ENCODE data around the gene TMEM59.
A peak's percentile ranks its signal among the peaks of the same experiment; 100 is the strongest.
"Not testable (repeated sequence)": the region's sequence is repeated elsewhere in the genome, so short reads cannot be mapped to it uniquely, and the experiment has no call there.

TMEM59 gene

GRCh38 chr1:54053745-54054437 is 887 bp upstream of the TMEM59 start:
- peak overlapping the region; percentile 93 for H3K4me3 ChIP-seq (ENCODE audit: low read depth, low read length)
- in situ Hi-C loops (cut with HindIII; ENCODE audit: low sequenced_read_pairs): no loop called here
- TF ChIP-seq CTCF (IDR thresholded peaks at IDR 0.05; ENCODE audit: low read depth, low read length): no peak
- DNase-seq (ENCODE audit: low read depth, low spot score): peak; percentile 20

GRCh38 chr1:54052431-54052933 is 522 bp downstream of the TMEM59 start:
- H3K4me3 ChIP-seq (ENCODE audit: low read depth, low read length): peak overlapping the region; percentile 93
- DNase-seq (ENCODE audit: low read depth, low spot score): peak; percentile 59
- no peak for TF ChIP-seq CTCF (IDR thresholded peaks at IDR 0.05; ENCODE audit: low read depth, low read length)
- in situ Hi-C loops (cut with HindIII; ENCODE audit: low sequenced_read_pairs): no loop called here

- in situ Hi-C loops (cut with HindIII; ENCODE audit: low sequenced_read_pairs): no loop called here
- no peak for TF ChIP-seq CTCF (IDR thresholded peaks at IDR 0.05; ENCODE audit: low read depth, low read length)
- peak overlapping the region; percentile 93 for H3K4me3 ChIP-seq (ENCODE audit: low read depth, low read length)
- peak; percentile 14 for DNase-seq (ENCODE audit: low read depth, low spot score)
Measured at GRCh38 chr1:54051933-54052430, 1.0 kb downstream of the TMEM59 start.

GRCh38 chr1:54050435-54050834 is 2.6 kb downstream of the TMEM59 start:
- DNase-seq (ENCODE audit: low read depth, low spot score); H3K4me3 ChIP-seq (ENCODE audit: low read depth, low read length); in situ Hi-C loops (cut with HindIII; ENCODE audit: low sequenced_read_pairs): not testable (repeated sequence)

- TF ChIP-seq CTCF (IDR thresholded peaks at IDR 0.05; ENCODE audit: low read depth, low read length): no peak
- in situ Hi-C loops (cut with HindIII; ENCODE audit: low sequenced_read_pairs): no loop called here
- DNase-seq (ENCODE audit: low read depth, low spot score): no peak
- no peak overlapping the region for H3K4me3 ChIP-seq (ENCODE audit: low read depth, low read length)
Measured at GRCh38 chr1:54047384-54048305, 5.4 kb downstream of the TMEM59 start.

GRCh38 chr1:54046671-54047383 is 6.2 kb downstream of the TMEM59 start:
- H3K4me3 ChIP-seq (ENCODE audit: low read depth, low read length): no peak overlapping the region
- peak; percentile 19 for DNase-seq (ENCODE audit: low read depth, low spot score)
- TF ChIP-seq CTCF (IDR thresholded peaks at IDR 0.05; ENCODE audit: low read depth, low read length): no peak
- in situ Hi-C loops (cut with HindIII; ENCODE audit: low sequenced_read_pairs): no loop called here

Data from astrocyte of the spinal cord (primary cell).